ENCODE results near the gene C1RL. TPM values are rescaled to one million over a fixed set of nuclear protein-coding genes. Genes with fewer than 3 reads are reported as not detected.

Gene C1RL
- total RNA-seq, 4 donors from 2014 or later, result 28.5 to 50.8 (median 34.7) TPM

DNA sequence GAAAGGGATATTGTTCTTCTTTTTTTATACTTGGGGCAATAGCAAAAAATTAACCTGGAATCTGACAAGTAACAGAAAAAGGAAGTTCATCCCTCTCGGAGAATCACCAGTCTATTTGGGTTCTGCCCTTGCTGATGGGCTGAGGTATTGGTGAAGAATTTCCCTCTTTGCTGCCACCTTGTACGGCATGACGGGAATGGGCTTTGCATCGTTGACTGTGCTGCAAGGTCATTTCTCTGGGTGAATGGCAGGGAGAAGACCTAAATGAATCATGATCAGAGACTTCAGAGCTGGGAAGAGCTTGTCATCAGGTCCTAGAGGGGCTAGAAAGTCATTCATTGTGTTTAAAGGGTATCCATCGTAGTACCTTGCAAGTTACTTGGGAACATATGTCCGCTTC is 36.5 kb downstream of the C1RL start:
- DNase-seq (ENCODE audit: low spot score in 2 of 2), result no peak
- Histone ChIP-seq H3K4me1 (peaks cover 14% of the 10 kb centered on the region), H3K36me3 (peaks cover 15% of the 10 kb centered on the region), H3K4me3 (no peak overlapping the region), H3K27me3 (no peaks in the 10 kb centered on the region), H3K9me3 (no peaks in the 10 kb centered on the region), H3K27ac (no peak overlapping the region)
- 90% methylated on average over 6 of the region's 6 CpGs for WGBS
- TF ChIP-seq EP300 (IDR thresholded peaks at IDR 0.05) (no peak), POLR2A (IDR thresholded peaks at IDR 0.05) (no peak), POLR2AphosphoS5 (IDR thresholded peaks at IDR 0.05) (no peak)
- TF ChIP-seq, protein P1, sequence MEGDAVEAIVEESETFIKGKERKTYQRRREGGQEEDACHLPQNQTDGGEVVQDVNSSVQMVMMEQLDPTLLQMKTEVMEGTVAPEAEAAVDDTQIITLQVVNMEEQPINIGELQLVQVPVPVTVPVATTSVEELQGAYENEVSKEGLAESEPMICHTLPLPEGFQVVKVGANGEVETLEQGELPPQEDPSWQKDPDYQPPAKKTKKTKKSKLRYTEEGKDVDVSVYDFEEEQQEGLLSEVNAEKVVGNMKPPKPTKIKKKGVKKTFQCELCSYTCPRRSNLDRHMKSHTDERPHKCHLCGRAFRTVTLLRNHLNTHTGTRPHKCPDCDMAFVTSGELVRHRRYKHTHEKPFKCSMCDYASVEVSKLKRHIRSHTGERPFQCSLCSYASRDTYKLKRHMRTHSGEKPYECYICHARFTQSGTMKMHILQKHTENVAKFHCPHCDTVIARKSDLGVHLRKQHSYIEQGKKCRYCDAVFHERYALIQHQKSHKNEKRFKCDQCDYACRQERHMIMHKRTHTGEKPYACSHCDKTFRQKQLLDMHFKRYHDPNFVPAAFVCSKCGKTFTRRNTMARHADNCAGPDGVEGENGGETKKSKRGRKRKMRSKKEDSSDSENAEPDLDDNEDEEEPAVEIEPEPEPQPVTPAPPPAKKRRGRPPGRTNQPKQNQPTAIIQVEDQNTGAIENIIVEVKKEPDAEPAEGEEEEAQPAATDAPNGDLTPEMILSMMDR (IDR thresholded peaks at IDR 0.05), result no peak

DNA sequence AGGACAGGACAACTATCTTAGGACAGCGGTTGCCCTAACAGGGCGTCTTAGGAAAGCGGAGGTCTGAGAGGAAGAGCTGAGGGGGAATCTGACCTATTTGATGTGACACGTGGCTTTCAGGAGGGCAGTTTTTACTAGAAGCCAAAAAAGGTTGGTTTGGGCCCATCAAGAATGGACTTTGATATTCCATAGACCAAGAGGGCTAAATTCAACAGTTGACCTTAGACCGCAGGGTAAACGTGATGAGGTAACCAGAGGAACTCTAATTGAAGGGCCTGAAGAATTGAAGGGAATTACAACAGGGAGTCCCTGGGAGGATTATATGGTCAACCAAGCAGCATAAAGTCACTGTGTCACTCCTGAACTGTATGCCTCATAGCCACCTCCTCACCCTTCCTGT is 37.0 kb downstream of the C1RL start:
- WGBS, result 87% methylated on average over 6 of the region's 6 CpGs
- H3K4me1 ChIP-seq, result peaks cover 20% of the 10 kb centered on the region
- DNase-seq (ENCODE audit: low spot score in 2 of 2), result no peak
- H3K36me3 ChIP-seq, result peaks cover 15% of the 10 kb centered on the region
- no peak overlapping the region for H3K27ac ChIP-seq
- no peaks in the 10 kb centered on the region for H3K9me3 ChIP-seq
- TF ChIP-seq EP300 (IDR thresholded peaks at IDR 0.05) (no peak), POLR2AphosphoS5 (IDR thresholded peaks at IDR 0.05) (no peak), POLR2A (IDR thresholded peaks at IDR 0.05) (no peak)
- TF ChIP-seq, protein P1 (IDR thresholded peaks at IDR 0.05), result no peak
- H3K4me3 ChIP-seq, result no peak overlapping the region
- H3K27me3 ChIP-seq, result no peaks in the 10 kb centered on the region

DNA sequence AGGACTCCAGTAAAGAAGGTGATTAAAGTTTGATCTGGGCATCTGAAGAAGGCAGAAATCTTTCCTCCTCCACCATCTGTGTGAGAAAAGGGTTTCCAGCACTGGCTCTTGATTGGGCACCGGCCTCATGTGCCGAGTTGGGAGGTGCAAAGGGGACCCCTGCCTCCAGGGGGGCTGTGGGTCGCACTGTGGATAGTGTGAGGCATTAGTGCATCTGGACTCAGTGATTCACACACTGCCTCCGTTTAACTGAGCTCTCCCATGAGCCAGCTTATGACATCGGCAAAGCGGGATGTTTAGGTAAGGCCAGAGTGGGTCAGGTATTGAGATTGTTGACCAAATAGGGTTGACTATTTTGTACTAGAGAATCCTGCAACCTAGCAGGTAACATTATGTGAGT is 39.6 kb downstream of the C1RL start:
- no peak overlapping the region for H3K27ac ChIP-seq
- TF ChIP-seq EP300 (IDR thresholded peaks at IDR 0.05) (no peak), POLR2AphosphoS5 (IDR thresholded peaks at IDR 0.05) (no peak)
- H3K9me3 ChIP-seq, result no peaks in the 10 kb centered on the region
- H3K4me3 ChIP-seq, result no peak overlapping the region
- H3K4me1 ChIP-seq, result peaks cover 35% of the 10 kb centered on the region
- H3K27me3 ChIP-seq, result no peaks in the 10 kb centered on the region
- DNase-seq (ENCODE audit: low spot score in 2 of 2), result no peak
- WGBS, result 88% methylated on average over 6 of the region's 6 CpGs
- H3K36me3 ChIP-seq, result peaks cover 15% of the 10 kb centered on the region

DNA sequence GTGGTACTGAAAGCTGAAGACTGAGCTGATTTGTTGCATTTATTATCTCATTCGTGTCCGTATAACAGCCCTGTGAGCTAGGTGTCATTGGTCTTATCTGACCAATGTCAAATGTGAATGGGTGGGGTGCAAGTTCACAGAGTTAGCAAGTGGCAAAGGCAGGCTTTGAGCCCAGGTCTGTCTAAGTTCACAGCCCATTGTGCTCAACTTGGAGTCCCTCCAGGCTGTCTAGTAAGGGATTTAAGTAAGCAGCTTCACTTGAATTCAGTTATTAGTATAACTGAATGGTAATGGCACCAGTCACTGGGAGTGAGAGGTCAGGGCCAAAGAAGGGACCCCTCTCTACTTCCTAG is 40.0 kb downstream of the C1RL start:
- no peak for DNase-seq (ENCODE audit: low spot score in 2 of 2)
- WGBS, result 45% methylated on average over 2 of the region's 2 CpGs
- Histone ChIP-seq H3K27ac (peak overlapping the region; percentile 33), H3K4me3 (no peak overlapping the region), H3K4me1 (peaks cover 35% of the 10 kb centered on the region), H3K36me3 (peaks cover 15% of the 10 kb centered on the region), H3K27me3 (no peaks in the 10 kb centered on the region), H3K9me3 (no peaks in the 10 kb centered on the region)
- TF ChIP-seq, protein P1 (IDR thresholded peaks at IDR 0.05), result no peak
- TF ChIP-seq POLR2AphosphoS5 (IDR thresholded peaks at IDR 0.05) (no peak), POLR2A (IDR thresholded peaks at IDR 0.05) (no peak)

DNA sequence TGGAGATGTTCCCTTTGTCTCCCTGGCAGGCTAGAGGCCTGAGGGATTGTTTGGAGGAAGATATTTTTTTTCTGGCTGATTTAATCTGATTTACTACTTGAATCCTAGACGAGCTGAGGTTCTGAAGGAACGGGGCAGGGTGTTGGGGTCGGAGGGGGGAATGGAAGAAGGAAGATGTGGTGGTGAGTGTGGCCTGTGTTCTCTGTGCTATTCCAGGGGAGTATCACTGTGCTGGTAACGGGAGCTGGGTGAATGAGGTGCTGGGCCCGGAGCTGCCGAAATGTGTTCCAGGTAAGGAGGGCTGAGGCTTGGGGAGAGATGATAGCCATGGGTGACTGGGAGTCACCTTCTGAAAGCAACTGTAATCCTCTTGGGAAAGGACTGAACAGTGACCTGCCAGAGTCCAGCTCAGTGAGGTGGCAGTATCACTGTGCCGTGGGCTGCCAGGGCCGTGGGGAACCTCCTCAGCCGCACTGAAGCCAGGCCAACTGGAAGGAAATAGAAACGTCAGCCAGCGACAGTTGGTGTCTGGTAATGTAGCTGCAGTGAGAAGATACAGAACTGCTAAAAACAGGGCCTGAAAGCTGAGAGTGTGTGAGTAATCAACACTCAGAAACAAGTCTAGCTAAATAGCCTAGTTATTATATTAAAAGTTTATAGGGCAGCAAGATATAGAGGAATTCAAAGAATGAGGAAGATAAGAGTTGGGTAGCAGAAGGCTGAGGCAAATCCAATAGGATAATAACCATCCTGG is 40.6 kb downstream of the C1RL start:
- peak overlapping the region; percentile 33 for H3K27ac ChIP-seq
- H3K4me3 ChIP-seq, result no peak overlapping the region
- peaks cover 15% of the 10 kb centered on the region for H3K36me3 ChIP-seq
- TF ChIP-seq POLR2AphosphoS5 (IDR thresholded peaks at IDR 0.05) (no peak), EP300 (IDR thresholded peaks at IDR 0.05) (no peak), POLR2A (IDR thresholded peaks at IDR 0.05) (no peak)
- TF ChIP-seq, protein P1 (IDR thresholded peaks at IDR 0.05), result no peak
- no peaks in the 10 kb centered on the region for H3K27me3 ChIP-seq
- no peaks in the 10 kb centered on the region for H3K9me3 ChIP-seq
- no peak for DNase-seq (ENCODE audit: low spot score in 2 of 2)
- H3K4me1 ChIP-seq, result peaks cover 35% of the 10 kb centered on the region
- 47% methylated on average over 11 of the region's 11 CpGs for WGBS

Measured in suprapubic skin (tissue), 4 donors.